Ishikawa (cell line): ENCODE data around the gene SLC7A6.

Experiments
- CEBPB ChIP-seq: IDR thresholded peaks from 2 replicates; pipeline ENCODE4 v1.6.1; 2012
- CREB1 ChIP-seq: IDR thresholded peaks from 2 replicates; pipeline ENCODE4 v1.6.1; 2012; ENCODE audit warnings: low read depth
- EGR1 ChIP-seq: IDR thresholded peaks from 2 replicates; pipeline ENCODE4 v1.6.1; 2012
- EP300 ChIP-seq: IDR thresholded peaks from 2 replicates; pipeline ENCODE4 v1.6.1; 2012; ENCODE audit warnings: borderline replicate concordance
- FOXM1 ChIP-seq: IDR thresholded peaks from 2 replicates; pipeline ENCODE4 v1.6.1; 2012; ENCODE audit warnings: low read depth, borderline replicate concordance
- NFIC ChIP-seq: IDR thresholded peaks from 2 replicates; pipeline ENCODE4 v1.6.1; 2012
- RAD21 ChIP-seq: IDR thresholded peaks from 2 replicates; pipeline ENCODE4 v1.6.1; 2012; ENCODE audit warnings: low read depth
- TAF1 ChIP-seq: IDR thresholded peaks from 2 replicates; pipeline ENCODE4 v1.6.1; 2012; ENCODE audit warnings: low read depth, mild to moderate bottlenecking
- TCF12 ChIP-seq: IDR thresholded peaks from 2 replicates; pipeline ENCODE4 v1.6.1; 2012; ENCODE audit warnings: low read depth
- TEAD4 ChIP-seq: IDR thresholded peaks from 2 replicates; pipeline ENCODE4 v1.6.1; 2012
- USF1 ChIP-seq: IDR thresholded peaks from 2 replicates; pipeline ENCODE4 v1.6.1; 2012
- YY1 ChIP-seq: IDR thresholded peaks from 2 replicates; pipeline ENCODE4 v1.6.1; 2012; ENCODE audit warnings: low read depth
- ZBTB7A ChIP-seq: IDR thresholded peaks from 2 replicates; pipeline ENCODE4 v1.6.1; 2012; ENCODE audit warnings: low read depth
- TF ChIP-seq, protein P1 (sequence below): IDR thresholded peaks from 2 replicates; pipeline ENCODE4 v1.6.1; 2012
- TF ChIP-seq, protein P2 (sequence below): IDR thresholded peaks from 2 replicates; pipeline ENCODE4 v1.6.1; 2012; ENCODE audit warnings: low read depth, mild to moderate bottlenecking

SLC7A6 gene

DNA sequence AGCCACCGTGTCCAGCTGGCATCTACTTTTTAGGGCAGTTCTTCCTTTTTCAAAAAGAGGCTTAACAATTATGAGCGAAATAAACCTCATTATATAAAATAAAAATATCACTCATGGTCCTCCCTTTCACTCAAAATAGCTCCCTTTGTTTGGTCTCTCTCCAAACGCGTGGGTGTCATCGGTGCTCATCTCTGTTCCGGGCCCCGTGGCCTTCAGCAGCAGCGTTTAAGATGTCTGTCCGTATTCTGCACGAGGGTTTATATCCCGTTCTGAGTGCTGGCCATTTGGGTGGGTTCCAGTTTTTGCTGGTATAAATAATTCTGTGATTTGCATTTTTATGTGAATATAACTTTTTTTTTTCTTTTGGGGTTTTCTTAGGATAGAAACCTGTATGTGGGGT is 79.9 kb downstream of the SLC7A6 start:
- TF ChIP-seq YY1, result no peak
- TF ChIP-seq, protein P1, sequence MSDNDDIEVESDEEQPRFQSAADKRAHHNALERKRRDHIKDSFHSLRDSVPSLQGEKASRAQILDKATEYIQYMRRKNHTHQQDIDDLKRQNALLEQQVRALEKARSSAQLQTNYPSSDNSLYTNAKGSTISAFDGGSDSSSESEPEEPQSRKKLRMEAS, result no peak
- TF ChIP-seq TCF12, result no peak
- no peak for TF ChIP-seq CEBPB
- TF ChIP-seq, protein P2, sequence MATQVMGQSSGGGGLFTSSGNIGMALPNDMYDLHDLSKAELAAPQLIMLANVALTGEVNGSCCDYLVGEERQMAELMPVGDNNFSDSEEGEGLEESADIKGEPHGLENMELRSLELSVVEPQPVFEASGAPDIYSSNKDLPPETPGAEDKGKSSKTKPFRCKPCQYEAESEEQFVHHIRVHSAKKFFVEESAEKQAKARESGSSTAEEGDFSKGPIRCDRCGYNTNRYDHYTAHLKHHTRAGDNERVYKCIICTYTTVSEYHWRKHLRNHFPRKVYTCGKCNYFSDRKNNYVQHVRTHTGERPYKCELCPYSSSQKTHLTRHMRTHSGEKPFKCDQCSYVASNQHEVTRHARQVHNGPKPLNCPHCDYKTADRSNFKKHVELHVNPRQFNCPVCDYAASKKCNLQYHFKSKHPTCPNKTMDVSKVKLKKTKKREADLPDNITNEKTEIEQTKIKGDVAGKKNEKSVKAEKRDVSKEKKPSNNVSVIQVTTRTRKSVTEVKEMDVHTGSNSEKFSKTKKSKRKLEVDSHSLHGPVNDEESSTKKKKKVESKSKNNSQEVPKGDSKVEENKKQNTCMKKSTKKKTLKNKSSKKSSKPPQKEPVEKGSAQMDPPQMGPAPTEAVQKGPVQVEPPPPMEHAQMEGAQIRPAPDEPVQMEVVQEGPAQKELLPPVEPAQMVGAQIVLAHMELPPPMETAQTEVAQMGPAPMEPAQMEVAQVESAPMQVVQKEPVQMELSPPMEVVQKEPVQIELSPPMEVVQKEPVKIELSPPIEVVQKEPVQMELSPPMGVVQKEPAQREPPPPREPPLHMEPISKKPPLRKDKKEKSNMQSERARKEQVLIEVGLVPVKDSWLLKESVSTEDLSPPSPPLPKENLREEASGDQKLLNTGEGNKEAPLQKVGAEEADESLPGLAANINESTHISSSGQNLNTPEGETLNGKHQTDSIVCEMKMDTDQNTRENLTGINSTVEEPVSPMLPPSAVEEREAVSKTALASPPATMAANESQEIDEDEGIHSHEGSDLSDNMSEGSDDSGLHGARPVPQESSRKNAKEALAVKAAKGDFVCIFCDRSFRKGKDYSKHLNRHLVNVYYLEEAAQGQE, result no peak
- TF ChIP-seq USF1, result no peak
- no peak for TF ChIP-seq ZBTB7A

GRCh38 chr16:68345351-68345810 is 81.1 kb downstream of the SLC7A6 start:
- TF ChIP-seq, protein P2, result no peak
- TF ChIP-seq EGR1, result no peak

- no peak for TF ChIP-seq NFIC
- TF ChIP-seq CREB1, result no peak
These were observed 81.8 kb downstream of the SLC7A6 start for GRCh38 chr16:68345958-68346635.

- TF ChIP-seq, protein P2, result no peak
- TF ChIP-seq FOXM1, result no peak
- TF ChIP-seq EP300, result no peak
- TF ChIP-seq TCF12, result no peak
- TF ChIP-seq NFIC, result no peak
- TF ChIP-seq EGR1, result no peak
- TF ChIP-seq CEBPB, result no peak
- TF ChIP-seq, protein P1, result no peak
- no peak for TF ChIP-seq TAF1
- TF ChIP-seq TEAD4, result no peak
- no peak for TF ChIP-seq YY1
- no peak for TF ChIP-seq CREB1
- no peak for TF ChIP-seq RAD21
- TF ChIP-seq USF1, result no peak
- no peak for TF ChIP-seq ZBTB7A
These were observed 82.7 kb downstream of the SLC7A6 start for GRCh38 chr16:68346892-68347480.

DNA sequence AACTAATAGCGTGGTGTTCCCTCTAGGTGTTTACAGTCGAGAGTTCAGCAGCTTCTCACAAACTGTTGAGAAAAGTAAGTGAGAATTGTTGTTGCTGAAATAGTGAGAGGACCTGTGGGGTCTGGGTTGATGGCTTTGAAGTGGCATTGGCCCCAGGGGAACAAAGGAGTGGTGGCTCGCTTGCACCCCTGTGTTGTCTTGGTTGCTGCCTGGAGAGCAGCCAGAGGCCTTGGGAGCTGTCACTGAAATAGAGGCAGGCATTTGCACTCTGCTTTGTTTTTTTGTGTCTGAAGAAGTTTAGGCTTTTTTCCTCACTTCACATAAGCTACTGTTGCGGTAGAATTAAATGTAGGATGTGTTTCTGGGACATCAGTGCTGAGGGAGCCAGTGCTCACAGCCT is 83.3 kb downstream of the SLC7A6 start:
- TF ChIP-seq RAD21 (no peak), NFIC (no peak), FOXM1 (no peak)
